Measurements from ENCODE around the gene KIF2C.

DNA sequence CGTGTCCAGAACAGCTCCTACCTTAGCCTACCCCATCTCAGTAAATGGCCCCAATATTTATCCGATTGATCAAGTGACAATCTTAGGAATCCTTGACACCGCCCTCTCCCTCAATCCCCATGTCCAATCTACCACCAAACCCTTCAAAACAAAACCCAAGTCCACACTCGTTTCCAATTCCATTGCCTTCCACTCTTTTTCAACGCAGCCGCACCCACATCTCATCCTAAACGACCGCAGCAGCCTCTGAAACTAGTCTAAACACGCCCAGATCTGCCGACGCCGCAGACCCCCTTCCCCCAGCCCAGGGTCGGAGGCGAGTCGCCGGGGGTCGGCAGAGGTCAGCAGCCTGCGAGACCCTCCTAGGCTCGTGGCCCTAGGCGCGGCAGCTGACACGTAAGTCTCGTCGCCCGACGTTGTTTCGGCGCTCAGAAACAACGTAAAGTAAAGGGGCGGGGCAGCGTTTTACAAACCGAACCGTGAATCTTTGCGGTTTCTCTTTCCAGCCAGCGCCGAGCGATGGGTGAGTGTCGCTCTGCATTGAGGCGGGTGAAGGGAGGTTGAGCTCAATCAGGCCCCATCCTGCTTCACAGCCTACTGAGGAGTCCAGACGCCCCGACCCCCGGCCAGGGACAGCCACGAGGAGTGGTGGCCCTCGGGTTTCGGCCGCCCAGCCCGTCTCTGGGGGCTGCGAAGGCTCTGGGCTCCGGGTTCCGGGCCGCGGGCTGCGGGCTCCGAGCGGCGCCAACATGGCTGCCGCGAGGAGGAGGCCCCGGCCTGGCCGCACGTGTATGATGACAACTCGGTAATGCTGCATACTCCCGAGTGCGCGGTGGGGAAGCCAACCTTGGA is 35.7 kb downstream of the KIF2C start, which contains the start of gene RPS8:
- TF ChIP-seq, protein P1, sequence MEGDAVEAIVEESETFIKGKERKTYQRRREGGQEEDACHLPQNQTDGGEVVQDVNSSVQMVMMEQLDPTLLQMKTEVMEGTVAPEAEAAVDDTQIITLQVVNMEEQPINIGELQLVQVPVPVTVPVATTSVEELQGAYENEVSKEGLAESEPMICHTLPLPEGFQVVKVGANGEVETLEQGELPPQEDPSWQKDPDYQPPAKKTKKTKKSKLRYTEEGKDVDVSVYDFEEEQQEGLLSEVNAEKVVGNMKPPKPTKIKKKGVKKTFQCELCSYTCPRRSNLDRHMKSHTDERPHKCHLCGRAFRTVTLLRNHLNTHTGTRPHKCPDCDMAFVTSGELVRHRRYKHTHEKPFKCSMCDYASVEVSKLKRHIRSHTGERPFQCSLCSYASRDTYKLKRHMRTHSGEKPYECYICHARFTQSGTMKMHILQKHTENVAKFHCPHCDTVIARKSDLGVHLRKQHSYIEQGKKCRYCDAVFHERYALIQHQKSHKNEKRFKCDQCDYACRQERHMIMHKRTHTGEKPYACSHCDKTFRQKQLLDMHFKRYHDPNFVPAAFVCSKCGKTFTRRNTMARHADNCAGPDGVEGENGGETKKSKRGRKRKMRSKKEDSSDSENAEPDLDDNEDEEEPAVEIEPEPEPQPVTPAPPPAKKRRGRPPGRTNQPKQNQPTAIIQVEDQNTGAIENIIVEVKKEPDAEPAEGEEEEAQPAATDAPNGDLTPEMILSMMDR (IDR thresholded peaks at IDR 0.05), result peak in 1 of 4 experiments; percentile 5
- TF ChIP-seq POLR2A (IDR thresholded peaks at IDR 0.05), result peak; percentile 88 to 95

Data from uterus (tissue), 2 donors.